Urinary bladder (tissue), 4 donors: ENCODE data around the gene NT5E. TPM values are rescaled to one million over a fixed set of nuclear protein-coding genes. Genes with fewer than 3 reads are reported as not detected.
A peak's percentile ranks its signal among the peaks of the same experiment; 100 is the strongest.

Source experiments
- DNase-seq: peaks from one replicate; pipeline ENCODE4 v3.0.0-alpha.2; 2015; ENCODE audit errors: extremely low spot score
- H3K27ac ChIP-seq: one replicate; pipeline ENCODE4 v1.5.1; 2013; ENCODE audit warnings: low read depth, mild to moderate bottlenecking, moderate library complexity
- H3K36me3 ChIP-seq: one replicate; pipeline ENCODE4 v1.6.1; 2013; ENCODE audit warnings: mild to moderate bottlenecking, moderate library complexity; ENCODE audit not compliant: insufficient read depth
- H3K4me1 ChIP-seq: one replicate; pipeline ENCODE4 v1.6.1; 2013; ENCODE audit warnings: mild to moderate bottlenecking, moderate library complexity; ENCODE audit not compliant: insufficient read depth
- H3K4me3 ChIP-seq: one replicate; pipeline ENCODE4 v1.5.1; 2013; ENCODE audit warnings: low read depth, low read length
- WGBS: extraction: QIAGEN DNeasy Blood & Tissue Kit; methylation state at CpG from one replicate; pipeline ENCODE4 v1.1.7; 2013; 5-methylcytosine and 5-hydroxymethylcytosine counted together
- polyA plus RNA-seq: library from polyadenylated mRNA; stranded (reverse); fragments of 200-250 nt; gene quantifications from one replicate; pipeline ENCODE4 v1.2.3, GENCODE V29; 2013
- total RNA-seq: library from RNA; depleted of rRNA; stranded (reverse); fragments of >200 nt; gene quantifications from one replicate; pipeline ENCODE4 v1.2.3, GENCODE V29; 2014
- donor health status: healthy with polysubstance abuse.
- donor health status: healthy.

NT5E gene
- total and polyA plus RNA-seq, 2 donors, result 17.5 to 36.9 TPM

- WGBS, result 94% methylated on average over 1 of the region's 1 CpG
- DNase-seq, result no peak
- H3K27ac ChIP-seq, result no peak overlapping the region
- H3K36me3 ChIP-seq, result no peaks in the 10 kb centered on the region
- no peaks in the 10 kb centered on the region for H3K4me1 ChIP-seq
- H3K4me3 ChIP-seq, result no peak overlapping the region
Measured at GRCh38 chr6:85432554-85432953, 17.3 kb upstream of the NT5E start.

GRCh38 chr6:85435851-85436250 lies 14.0 kb upstream of the NT5E start:
- Histone ChIP-seq H3K4me3 (no peak overlapping the region), H3K36me3 (no peaks in the 10 kb centered on the region), H3K4me1 (no peaks in the 10 kb centered on the region), H3K27ac (no peak overlapping the region)
- 62% methylated on average over 1 of the region's 1 CpG for WGBS
- DNase-seq, result no peak

DNA sequence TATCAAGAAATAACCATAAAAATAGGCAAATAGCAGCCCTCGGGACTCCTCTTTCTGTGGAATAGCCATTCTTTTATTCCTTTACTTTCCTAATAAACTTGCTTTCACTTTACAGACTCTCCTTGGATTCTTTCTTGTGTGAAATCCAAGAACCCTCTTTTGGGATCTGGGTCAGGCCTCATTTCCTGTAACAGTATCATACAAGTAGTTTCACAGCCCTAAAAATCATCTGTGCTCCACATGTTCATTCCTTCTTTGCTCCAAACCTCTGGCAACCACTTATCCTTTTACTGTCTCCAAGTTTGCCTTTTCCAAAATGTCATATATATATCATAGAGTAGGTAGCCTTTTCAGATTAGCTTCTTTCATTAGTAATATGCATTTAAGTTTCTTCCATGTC lies 13.5 kb upstream of the NT5E start:
- Histone ChIP-seq H3K36me3 (no peaks in the 10 kb centered on the region), H3K4me1 (no peaks in the 10 kb centered on the region), H3K4me3 (no peak overlapping the region), H3K27ac (no peak overlapping the region)
- 68% methylated on average over 1 of the region's 1 CpG for WGBS
- no peak for DNase-seq

- no peak overlapping the region for H3K27ac ChIP-seq
Measured at GRCh38 chr6:85436939-85437495, 12.9 kb upstream of the NT5E start.

DNA sequence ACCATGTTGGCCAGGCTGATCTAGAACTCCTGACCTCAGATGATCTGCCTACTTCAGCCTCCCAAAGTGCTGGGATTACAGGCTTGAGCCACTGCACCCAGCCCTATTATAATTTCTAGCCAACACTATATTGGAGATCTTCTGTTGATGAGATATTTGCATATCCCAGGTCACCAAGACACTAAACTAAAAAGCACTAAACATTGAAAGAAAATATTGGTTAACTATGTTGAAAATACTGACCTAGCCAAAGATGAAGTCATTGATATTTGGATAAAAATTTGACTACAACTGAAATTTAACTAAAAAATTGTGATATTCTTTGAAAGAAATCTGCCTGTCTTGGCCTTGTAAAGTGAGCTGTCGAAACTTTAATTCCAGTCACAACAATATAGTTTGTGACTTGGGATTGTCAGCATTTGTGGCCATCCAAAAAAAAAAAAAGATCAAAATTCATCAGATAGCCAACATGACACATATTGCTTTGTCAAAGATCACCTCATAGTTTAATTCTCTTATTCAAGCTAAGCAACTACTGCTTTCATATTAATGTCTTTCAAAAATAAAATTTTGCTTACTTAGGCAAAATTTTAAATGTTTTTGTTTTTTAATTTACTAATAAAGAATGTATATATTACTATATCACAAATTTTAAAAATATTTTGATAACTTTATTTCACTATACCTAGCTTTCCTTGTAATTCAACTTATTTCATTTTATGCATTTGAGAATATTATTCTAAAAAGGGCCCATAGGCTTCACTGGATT lies 6.3 kb upstream of the NT5E start:
- no peak overlapping the region for H3K4me3 ChIP-seq
- no peaks in the 10 kb centered on the region for H3K36me3 ChIP-seq
- no peak for DNase-seq
- WGBS, result 95% methylated on average over 1 of the region's 1 CpG
- H3K27ac ChIP-seq, result no peak overlapping the region
- no peaks in the 10 kb centered on the region for H3K4me1 ChIP-seq

More at GRCh38 chr6:85436939-85437495, 12.9 kb upstream of the NT5E start:
- no peak for DNase-seq
- H3K4me1 ChIP-seq, result no peaks in the 10 kb centered on the region
- H3K4me3 ChIP-seq, result no peak overlapping the region
- no peaks in the 10 kb centered on the region for H3K36me3 ChIP-seq
- 68% methylated on average over 5 of the region's 5 CpGs for WGBS

GRCh38 chr6:85449388-85449817 lies 480 bp upstream of the NT5E start:
- no peaks in the 10 kb centered on the region for H3K36me3 ChIP-seq
- H3K27ac ChIP-seq, result peak overlapping the region; percentile 49
- DNase-seq, result peak; percentile 45
- H3K4me1 ChIP-seq, result no peaks in the 10 kb centered on the region
- peak overlapping the region; percentile 58 for H3K4me3 ChIP-seq
- WGBS, result under 1% methylated on average over 24 of the region's 24 CpGs

DNA sequence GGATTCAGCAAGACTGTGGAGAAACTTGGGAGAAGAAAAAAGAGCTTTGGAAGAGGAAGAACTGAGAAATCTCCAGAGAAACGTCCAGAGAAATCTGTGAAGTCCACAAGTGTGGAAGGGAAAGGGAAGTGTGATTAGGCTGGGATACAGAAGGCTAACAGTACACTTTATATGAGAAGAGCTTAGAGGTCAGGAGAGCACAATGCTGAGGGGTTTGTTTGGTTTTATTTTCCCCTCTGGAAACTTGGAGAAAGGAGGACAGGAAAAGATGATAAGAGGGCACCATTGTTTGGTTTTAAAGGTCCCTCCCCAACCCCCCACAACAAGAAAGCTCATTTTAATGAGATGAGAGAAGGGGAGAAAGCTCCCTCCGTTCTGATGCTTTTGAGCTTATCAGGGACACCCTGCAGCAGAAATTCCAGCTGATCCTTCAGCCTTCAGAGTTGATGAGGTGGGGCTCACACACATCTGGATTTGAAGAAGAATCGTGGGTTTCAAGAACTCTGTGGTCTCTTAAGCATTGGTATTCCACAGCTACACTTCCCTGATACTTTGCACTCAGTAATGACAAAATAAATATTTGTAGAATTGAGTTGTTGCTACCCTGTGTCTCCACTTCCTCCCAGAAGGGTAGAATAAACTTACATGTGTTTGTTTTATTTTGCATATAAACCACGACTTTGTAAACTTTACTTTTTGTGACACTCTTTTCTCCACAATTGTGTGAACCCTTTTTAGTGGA lies 1.9 kb downstream of the NT5E start:
- no peaks in the 10 kb centered on the region for H3K4me1 ChIP-seq
- DNase-seq, result no peak
- H3K36me3 ChIP-seq, result no peaks in the 10 kb centered on the region
- H3K4me3 ChIP-seq, result no peak overlapping the region
- 24% methylated on average over 4 of the region's 4 CpGs for WGBS
- H3K27ac ChIP-seq, result no peak overlapping the region

DNA sequence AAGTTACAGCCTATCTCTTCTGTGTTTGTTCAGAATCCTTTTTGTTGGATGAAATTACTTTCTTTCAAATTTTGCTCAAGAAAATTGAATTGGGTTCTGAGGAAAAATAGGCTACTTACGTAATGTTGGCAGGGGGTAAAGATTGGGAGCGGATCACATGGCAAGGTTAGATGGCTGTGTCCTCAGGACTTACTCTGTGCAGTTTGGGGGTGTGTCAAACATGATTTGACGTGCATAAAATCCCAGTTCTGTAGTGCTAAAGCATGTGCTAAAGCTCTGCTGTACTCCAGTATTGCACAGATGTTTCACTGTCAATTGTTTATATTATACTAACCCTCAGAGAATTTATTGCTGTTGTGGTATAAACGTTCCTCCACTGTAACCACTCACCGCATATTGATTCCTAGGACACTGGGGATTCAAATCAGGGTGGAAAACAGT lies 2.6 kb downstream of the NT5E start:
- Histone ChIP-seq H3K36me3 (no peaks in the 10 kb centered on the region), H3K4me3 (no peak overlapping the region), H3K4me1 (no peaks in the 10 kb centered on the region), H3K27ac (no peak overlapping the region)
- no peak for DNase-seq
- WGBS, result 21% methylated on average over 5 of the region's 5 CpGs

DNA sequence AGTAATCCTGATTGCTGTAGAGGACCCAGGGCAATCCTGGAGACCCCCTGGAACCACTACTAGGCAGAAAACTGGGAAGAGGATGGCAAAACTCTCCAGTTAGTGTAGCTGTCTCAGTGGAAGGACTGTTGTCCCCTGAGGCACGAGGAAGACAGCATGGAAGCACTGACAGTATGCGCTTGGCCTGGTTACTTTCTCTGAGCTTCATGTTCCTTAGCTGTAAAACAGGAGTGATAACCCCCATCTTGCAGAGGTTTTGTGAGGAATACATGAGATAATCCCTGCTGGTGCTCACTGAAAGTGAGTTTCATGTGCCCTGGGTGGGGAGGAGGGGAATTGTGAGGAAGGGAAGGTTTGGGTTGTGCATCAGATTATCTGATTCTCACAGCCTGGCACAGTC lies 3.2 kb downstream of the NT5E start:
- Histone ChIP-seq H3K4me3 (no peak overlapping the region), H3K27ac (no peak overlapping the region), H3K36me3 (no peaks in the 10 kb centered on the region), H3K4me1 (no peaks in the 10 kb centered on the region)
- 86% methylated on average over 2 of the region's 2 CpGs for WGBS
- DNase-seq, result no peak

- no peaks in the 10 kb centered on the region for H3K36me3 ChIP-seq
- no peak for DNase-seq
- 98% methylated on average over 2 of the region's 2 CpGs for WGBS
- no peaks in the 10 kb centered on the region for H3K4me1 ChIP-seq
- no peak overlapping the region for H3K4me3 ChIP-seq
- no peak overlapping the region for H3K27ac ChIP-seq
Measured at GRCh38 chr6:85453490-85453889, 3.6 kb downstream of the NT5E start.

DNA sequence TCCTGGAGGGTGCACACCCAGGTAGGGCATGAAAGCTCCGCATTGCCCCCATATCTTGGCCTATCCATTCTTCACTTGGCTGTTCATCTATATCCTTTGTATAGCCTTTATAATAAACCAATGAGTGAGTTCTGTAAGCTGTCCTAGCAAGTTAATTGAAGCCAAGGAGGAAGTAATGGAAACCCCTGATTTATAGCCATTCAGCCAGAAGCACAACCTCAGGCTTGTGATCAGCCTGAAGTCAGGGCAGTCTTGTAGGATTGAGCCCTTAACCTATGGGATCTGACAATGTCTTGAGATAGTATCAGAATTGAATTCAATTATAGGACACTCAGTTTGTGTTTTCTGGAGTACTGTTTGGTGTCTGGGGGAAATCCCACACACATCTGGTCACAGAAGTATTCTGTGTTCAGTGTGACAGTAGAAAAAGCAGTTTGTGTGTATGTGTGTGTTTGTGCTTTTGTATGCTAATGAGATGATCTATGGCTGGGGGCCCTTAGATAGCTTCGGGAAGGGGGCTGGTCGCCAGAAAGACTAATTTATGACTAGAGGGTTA lies 5.7 kb downstream of the NT5E start:
- no peak for DNase-seq
- no peaks in the 10 kb centered on the region for H3K36me3 ChIP-seq
- no peak overlapping the region for H3K27ac ChIP-seq
- H3K4me3 ChIP-seq, result no peak overlapping the region
- H3K4me1 ChIP-seq, result no peaks in the 10 kb centered on the region
- WGBS, result 87% methylated on average over 3 of the region's 3 CpGs

DNA sequence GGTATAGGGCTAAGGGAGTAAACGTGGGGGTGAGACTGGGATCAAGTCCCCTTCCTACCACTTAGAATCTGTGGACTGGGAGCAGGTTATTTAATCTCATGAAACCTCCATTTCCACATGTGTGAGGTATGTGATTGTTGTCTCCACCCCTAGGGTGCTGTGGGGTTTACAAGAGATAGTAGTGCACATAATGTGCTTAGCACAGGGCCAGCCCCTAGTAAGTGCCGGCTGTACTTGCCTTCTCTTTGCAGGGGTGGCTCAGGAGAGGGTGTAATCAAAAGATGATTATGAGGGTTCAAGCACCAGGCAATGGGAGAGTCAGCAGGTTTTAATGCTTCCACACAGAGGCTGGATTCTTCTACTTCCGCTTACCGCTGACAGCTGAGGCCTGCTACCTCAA lies 6.9 kb downstream of the NT5E start:
- Histone ChIP-seq H3K36me3 (no peaks in the 10 kb centered on the region), H3K27ac (no peak overlapping the region), H3K4me3 (no peak overlapping the region), H3K4me1 (no peaks in the 10 kb centered on the region)
- WGBS, result 93% methylated on average over 4 of the region's 4 CpGs
- DNase-seq, result no peak

GRCh38 chr6:85458184-85458583 lies 8.3 kb downstream of the NT5E start:
- DNase-seq, result no peak
- H3K27ac ChIP-seq, result no peak overlapping the region
- H3K4me1 ChIP-seq, result no peaks in the 10 kb centered on the region

DNA sequence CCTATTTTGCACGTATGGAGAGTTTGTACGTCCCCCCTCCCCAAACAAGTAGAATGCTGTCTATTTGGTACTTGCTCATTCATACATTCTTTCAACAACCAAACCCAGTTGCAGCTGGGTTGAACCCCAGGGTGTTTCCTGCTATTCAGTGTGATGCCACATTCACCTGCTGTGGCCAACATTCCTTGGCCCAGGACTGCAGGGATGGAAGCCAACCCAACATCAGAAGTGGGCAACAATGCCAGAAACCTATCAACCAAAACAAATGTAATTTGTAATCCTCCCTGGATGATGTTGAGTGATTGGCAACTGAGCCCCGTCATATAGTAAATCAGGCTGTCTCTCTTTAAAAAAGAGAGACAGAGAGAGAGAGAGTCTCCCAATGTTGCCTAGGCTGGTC lies 8.9 kb downstream of the NT5E start:
- no peaks in the 10 kb centered on the region for H3K4me1 ChIP-seq
- no peak overlapping the region for H3K4me3 ChIP-seq
- H3K27ac ChIP-seq, result no peak overlapping the region
- DNase-seq, result no peak
- 82% methylated on average over 3 of the region's 3 CpGs for WGBS
- no peaks in the 10 kb centered on the region for H3K36me3 ChIP-seq

More at GRCh38 chr6:85458184-85458583, 8.3 kb downstream of the NT5E start:
- WGBS, result 86% methylated on average over 2 of the region's 2 CpGs
- H3K36me3 ChIP-seq, result no peaks in the 10 kb centered on the region
- no peak overlapping the region for H3K4me3 ChIP-seq
